ENCODE data around the gene USP31. TPM values are rescaled to one million over a fixed set of nuclear protein-coding genes. Genes with fewer than 3 reads are reported as not detected.

Gene USP31
- total and polyA plus RNA-seq, 2 of the 13 experiments (the other 11 are each of a cell fraction or from before 2014, with no cell fraction given), result 22.5 to 23.3 TPM

DNA sequence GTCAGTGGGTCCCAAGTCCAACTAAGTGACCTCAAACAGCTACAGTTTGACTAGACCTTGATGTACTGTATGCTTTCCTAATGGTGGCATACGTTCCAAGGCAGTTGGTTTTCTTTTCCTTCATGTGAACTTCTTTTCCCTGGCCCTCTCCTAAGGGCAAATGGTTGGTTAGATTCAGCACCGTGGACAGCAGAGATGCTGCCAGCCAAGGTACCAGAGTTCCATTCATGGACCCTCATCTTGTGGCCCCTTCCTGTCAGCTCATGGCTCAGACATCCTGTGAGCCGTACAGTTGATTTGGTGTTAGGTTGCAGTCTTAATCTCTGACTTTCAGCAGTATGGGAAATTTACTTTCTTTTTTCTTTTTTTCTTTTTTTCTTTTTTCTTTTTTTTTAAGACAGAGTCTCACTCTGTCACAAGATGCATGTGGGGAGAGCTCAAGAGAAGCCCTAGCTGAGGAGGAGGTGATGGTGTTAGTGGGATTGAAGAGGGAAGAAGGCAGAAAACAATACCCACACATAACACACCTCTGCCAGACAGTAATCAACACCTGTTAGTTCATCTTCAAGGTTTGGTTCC is 122.4 kb downstream of the USP31 start (continued):
- no peak for TF ChIP-seq ZNF512B (CRISPR knock-in tag; IDR thresholded peaks at IDR 0.05; ENCODE audit: borderline replicate concordance)
- no peak for TF ChIP-seq ZNF234 (CRISPR knock-in tag; conservative IDR thresholded peaks at IDR 0.05)
- no peak for TF ChIP-seq ZNF609 (CRISPR knock-in tag; IDR thresholded peaks at IDR 0.05; ENCODE audit: borderline replicate concordance)
- no peak; the same call in 1 of the 2 replicates for TF ChIP-seq KLF15 (CRISPR knock-in tag; IDR thresholded peaks at IDR 0.05; ENCODE audit: borderline replicate concordance)
- TF ChIP-seq ONECUT2 (CRISPR knock-in tag; IDR thresholded peaks at IDR 0.05), result no peak
- TF ChIP-seq TAF1 (CRISPR knock-in tag; IDR thresholded peaks at IDR 0.05), result 0 out of 2 replicates have a peak, but pooled peaks have one; percentile 27
- no peak for TF ChIP-seq ZNF781 (CRISPR knock-in tag; IDR thresholded peaks at IDR 0.05; ENCODE audit: borderline replicate concordance, not compliant biosample characterization)
- no peak for TF ChIP-seq ZNF235 (CRISPR knock-in tag; IDR thresholded peaks at IDR 0.05; ENCODE audit: borderline replicate concordance)
- no peak for TF ChIP-seq PHF5A (CRISPR knock-in tag; IDR thresholded peaks at IDR 0.05; ENCODE audit: low read depth, unreplicated experiment)
- TF ChIP-seq ZNF350 (CRISPR knock-in tag; IDR thresholded peaks at IDR 0.05; ENCODE audit: borderline replicate concordance, low read depth), result no peak
- peak; percentile 28; the same call in 1 of the 2 replicates for TF ChIP-seq RFX3 (CRISPR knock-in tag; IDR thresholded peaks at IDR 0.05)
- TF ChIP-seq ZNF687 (CRISPR knock-in tag; IDR thresholded peaks at IDR 0.05), result no peak
- peak; percentile 44; the same call in 1 of the 2 replicates for TF ChIP-seq REPIN1 (CRISPR knock-in tag; IDR thresholded peaks at IDR 0.05; ENCODE audit: borderline replicate concordance, low read depth)
- TF ChIP-seq CCAR2 (optimal IDR thresholded peaks at IDR 0.05; ENCODE audit: low read depth, low read length), result no peak
- no peak for TF ChIP-seq BHLHE40 (IDR thresholded peaks at IDR 0.05; ENCODE audit: low read length)

Data from HepG2 (cell line).